Stimulated activated CD8-positive, alpha-beta memory T cell treated with anti-CD3 and anti-CD28 coated beads, Interleukin-7, amount 100 ng/mL, for 4 hours (primary cell): Measurements from ENCODE around the gene ZNF493.

ENCODE experiments used
- DNase-seq, 2 donors: peaks; one replicate each; pipeline ENCODE4 v3.0.0-alpha.2; 2020; ENCODE audit warnings: low read depth in 2 of 2

The ZNF493 gene

GRCh38 chr19:21396893-21397572, at the start of gene ZNF493:
ZNF493 (plus strand) TSS chr19:21397133; CDS start chr19:21397238, 105 bp downstream.
- DNase-seq: peak; percentile 82 to 89

- DNase-seq: no peak
These were observed 44.1 kb upstream of the ZNF493 start for GRCh38 chr19:21352830-21353229.

GRCh38 chr19:21358768-21359451, 38.0 kb upstream of the ZNF493 start, which contains the start of gene ZNF738:
ZNF738 (plus strand) TSS chr19:21359000; CDS start chr19:21359141, 141 bp downstream.
- peak; percentile 65 to 74 for DNase-seq

- no peak for DNase-seq
These were observed 34.6 kb upstream of the ZNF493 start for GRCh38 chr19:21362291-21362690.

- no peak for DNase-seq
These were observed 12.9 kb upstream of the ZNF493 start for GRCh38 chr19:21383980-21384582.

GRCh38 chr19:21396121-21396520, 812 bp upstream of the ZNF493 start:
- DNase-seq: no peak

GRCh38 chr19:21398851-21399250, 1.9 kb downstream of the ZNF493 start:
- no peak for DNase-seq

- no peak for DNase-seq
These were observed 5.5 kb downstream of the ZNF493 start for GRCh38 chr19:21402303-21402985.

- no peak for DNase-seq
These were observed 13.2 kb downstream of the ZNF493 start for GRCh38 chr19:21410166-21410565.

- DNase-seq: no peak
These were observed 25.3 kb downstream of the ZNF493 start for GRCh38 chr19:21422244-21422643.

- DNase-seq: no peak
These were observed 26.4 kb downstream of the ZNF493 start for GRCh38 chr19:21423057-21424041.

- DNase-seq: no peak
These were observed 33.7 kb downstream of the ZNF493 start for GRCh38 chr19:21430675-21431074.

- no peak for DNase-seq
These were observed 35.7 kb downstream of the ZNF493 start for GRCh38 chr19:21432590-21432989.

GRCh38 chr19:21434516-21434915, 37.6 kb downstream of the ZNF493 start:
- no peak for DNase-seq

GRCh38 chr19:21434967-21435544, 38.1 kb downstream of the ZNF493 start:
- no peak for DNase-seq

GRCh38 chr19:21439201-21439751, 42.3 kb downstream of the ZNF493 start:
- no peak for DNase-seq

- DNase-seq: no peak
These were observed 43.4 kb downstream of the ZNF493 start for GRCh38 chr19:21440321-21440720.

GRCh38 chr19:21451187-21451586, 54.3 kb downstream of the ZNF493 start:
- no peak for DNase-seq

- no peak for DNase-seq
These were observed 58.0 kb downstream of the ZNF493 start for GRCh38 chr19:21454901-21455300.

- DNase-seq: no peak
These were observed 63.8 kb downstream of the ZNF493 start for GRCh38 chr19:21460686-21461085.
